Measurements from ENCODE around the gene ALKBH2.

The ALKBH2 gene

DNA sequence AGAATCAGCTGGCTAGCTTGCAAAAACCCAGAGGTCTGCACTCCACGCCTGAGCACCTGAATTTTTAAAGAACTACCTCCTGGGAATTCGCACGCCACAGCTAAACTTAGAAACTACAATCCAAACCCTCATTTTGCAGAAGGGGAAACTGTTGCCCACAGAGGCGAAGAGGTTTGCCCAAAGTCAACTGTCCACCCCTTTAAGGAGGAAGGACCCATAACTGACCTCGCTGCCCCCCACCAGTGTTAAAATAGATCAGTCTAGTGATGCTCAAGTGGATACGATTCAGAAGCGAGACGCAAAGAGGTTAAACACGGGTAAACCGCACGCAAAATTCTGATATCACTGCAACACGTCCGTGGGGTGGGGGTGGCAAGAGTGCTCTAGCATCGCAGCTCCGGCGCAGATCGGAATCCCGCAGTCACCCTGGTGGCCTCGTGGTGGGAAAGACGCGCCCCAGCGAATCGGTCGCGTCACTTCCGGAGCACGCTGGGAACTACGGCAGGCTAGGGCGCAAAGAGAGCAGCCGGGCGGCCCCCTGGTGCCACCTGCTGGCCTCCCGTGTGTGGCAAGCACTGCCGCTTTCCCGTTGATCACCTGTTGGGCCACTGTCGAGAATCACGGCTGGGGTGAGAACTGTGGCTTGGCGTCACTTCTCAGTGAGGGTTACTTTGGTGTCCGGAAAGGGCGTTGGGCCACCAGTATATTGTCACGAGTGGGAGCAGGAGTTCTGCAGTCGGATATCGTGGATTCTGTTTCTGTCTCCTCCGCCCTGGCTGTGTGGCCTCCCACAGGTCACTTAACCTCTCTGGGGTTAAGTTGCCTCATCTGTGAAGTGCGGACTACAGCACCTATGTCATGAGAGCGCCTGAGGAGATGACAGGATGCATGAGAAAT is at the start of gene ALKBH2:
Gene ALKBH2, minus strand, starts transcription at position 451 of the 897 bp plus-strand sequence. CDS start 686 bp downstream, outside the sequence.
- peak; percentile 95 for DNase-seq

GRCh38 chr12:109140560-109140959 is 47.3 kb upstream of the ALKBH2 start:
- no peak for DNase-seq

DNA sequence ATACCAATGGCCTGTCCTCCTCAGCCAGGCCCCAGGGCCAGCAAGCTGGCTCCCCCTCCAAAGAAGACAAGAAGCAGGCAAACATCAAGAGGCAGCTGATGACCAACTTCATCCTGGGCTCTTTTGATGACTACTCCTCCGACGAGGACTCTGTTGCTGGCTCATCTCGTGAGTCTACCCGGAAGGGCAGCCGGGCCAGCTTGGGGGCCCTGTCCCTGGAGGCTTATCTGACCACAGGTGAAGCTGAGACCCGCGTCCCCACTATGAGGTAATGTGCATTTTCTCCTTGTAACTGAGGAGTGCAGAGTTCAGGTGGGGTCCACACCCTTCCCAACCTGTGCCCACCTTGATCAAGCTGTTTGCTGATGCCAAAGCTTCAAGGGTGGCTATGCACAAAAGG is 46.5 kb upstream of the ALKBH2 start:
- DNase-seq = no peak

DNA sequence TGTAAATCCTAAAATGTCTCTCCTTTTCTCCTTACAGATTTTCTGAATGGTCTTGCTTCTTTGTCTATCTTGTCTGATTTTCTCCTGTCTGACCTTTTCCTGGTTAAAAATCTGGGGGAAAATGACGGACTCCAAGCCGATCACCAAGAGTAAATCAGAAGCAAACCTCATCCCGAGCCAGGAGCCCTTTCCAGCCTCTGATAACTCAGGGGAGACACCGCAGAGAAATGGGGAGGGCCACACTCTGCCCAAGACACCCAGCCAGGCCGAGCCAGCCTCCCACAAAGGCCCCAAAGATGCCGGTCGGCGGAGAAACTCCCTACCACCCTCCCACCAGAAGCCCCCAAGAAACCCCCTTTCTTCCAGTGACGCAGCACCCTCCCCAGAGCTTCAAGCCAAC is 46.1 kb upstream of the ALKBH2 start:
- no peak for DNase-seq

DNA sequence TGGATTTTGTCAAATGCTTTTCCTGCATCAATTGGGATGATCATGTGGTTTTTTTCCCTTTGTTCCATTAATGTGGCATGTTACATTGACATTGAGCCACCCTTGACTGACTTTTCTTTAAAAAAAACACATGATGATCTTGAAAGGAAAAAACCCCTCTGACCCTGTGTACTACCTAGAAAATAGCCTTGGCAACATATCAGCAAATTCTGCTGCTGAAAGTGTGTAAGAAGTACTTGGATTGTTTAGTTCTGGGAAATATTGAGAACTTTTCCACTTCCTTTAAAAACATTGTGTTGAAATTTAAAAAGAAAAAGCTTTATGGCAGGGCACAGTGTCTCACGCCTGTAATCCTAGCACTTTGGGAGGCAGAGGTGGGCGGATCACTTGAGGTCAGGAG is 43.8 kb upstream of the ALKBH2 start:
- no peak for DNase-seq

DNA sequence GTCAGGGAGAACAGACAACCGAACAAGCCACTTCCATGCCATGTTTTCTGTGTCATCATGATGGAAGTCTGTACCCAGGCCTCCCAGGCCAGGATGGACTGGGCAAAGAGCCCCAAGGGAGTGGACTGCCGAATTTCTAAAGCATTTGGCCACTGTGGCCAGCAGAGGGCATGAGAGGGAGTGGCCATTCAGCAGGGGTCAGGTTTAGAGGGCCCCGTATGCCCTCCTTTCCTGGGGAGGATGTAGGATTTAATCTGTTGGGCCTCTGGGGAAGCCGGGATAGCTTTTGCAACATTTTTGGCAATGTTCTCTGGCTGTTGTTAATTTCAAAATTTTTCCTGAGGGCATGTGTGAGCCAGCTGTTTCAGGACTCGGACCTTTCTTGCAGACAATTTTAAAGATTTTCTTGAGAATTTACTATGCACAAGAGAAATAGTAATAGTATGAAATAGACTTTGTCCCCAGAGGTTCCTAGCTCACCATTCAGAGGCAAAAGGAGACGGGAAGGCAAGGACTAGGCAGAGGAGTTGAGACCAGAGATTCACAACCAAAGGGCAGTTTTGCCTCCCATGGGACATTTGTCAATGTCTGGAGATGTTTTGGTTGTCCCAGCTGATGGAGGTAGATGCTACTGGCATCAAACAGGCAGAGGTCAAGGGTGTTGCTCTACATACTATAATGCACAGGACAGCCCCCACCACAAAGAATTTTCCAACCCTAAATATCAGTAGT is 41.1 kb upstream of the ALKBH2 start:
- DNase-seq = no peak

GRCh38 chr12:109131154-109132050 is 38.1 kb upstream of the ALKBH2 start:
- DNase-seq = no peak

- no peak for DNase-seq
Observed at GRCh38 chr12:109130297-109131153, 37.3 kb upstream of the ALKBH2 start.

DNA sequence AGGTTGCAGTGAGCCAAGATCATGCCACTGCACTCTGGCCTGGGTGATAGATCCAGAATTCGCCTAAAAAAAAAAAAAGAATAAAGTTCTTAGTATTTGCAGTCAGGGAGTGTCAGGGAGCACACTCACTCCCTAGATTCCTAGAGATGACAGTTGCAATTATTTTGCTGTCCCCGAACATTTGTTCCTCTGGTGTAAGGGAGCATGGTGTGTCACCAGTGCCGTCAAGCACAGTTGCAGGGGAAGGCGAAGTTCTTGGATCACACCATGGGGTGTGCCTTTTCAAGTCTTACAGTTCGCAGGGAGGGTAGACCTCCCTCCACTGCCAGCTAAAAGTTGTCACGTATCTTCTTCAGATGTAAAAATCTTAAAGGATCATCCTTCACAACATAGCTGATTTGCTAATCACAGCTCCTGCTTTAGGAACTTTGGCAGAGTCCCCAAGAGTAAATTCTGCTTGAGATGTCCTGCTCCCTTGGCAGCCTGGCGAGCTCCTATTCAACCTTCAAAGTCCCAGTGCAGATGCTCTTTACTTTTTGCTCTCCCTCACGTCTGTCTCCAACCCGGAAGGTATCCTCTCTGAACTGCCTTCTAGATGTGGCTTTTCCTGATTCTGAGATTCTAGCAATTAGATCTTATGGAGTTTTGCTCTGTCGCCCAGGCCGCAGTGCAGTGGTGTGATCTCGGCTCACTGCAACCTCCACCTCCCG is 34.4 kb upstream of the ALKBH2 start:
- DNase-seq = no peak

DNA sequence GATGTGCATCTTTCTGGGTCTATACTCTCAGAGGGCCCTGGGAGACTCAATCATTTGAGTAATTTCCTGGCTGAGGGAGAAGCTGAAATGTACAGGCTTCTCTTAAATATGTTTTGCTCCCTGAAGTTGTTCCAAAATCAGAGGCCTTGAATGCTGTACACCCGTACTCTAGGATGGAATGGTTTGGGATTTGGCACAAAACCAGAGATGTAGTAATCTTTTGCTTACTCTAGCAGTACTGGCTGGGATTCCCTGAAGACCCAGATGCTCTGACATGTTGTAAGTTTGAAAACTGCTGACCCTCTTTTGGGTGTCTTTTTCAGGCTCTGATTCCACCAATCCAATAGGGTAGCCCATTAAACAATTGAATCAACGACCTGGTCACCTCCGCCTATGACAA is 33.5 kb upstream of the ALKBH2 start:
- no peak for DNase-seq

DNA sequence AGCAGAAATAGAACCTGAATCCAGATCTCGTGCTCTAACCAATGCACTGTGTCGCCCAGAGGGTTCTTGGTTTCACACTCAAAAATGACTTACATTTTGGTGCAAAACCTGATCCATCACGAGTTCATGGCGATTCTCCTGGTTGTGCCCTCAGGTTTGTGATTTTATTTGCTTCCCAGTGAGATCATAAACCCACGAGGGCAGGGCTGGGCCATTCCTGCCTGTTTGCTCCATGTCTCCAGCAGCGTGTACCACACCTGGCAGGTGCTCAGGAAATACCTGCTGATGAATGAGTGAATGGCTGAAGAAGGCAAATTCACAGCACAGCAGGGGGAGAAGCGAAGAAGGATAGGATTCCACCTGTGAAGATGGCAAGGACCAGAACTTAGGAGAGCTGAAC is 32.5 kb upstream of the ALKBH2 start:
- DNase-seq = no peak

DNA sequence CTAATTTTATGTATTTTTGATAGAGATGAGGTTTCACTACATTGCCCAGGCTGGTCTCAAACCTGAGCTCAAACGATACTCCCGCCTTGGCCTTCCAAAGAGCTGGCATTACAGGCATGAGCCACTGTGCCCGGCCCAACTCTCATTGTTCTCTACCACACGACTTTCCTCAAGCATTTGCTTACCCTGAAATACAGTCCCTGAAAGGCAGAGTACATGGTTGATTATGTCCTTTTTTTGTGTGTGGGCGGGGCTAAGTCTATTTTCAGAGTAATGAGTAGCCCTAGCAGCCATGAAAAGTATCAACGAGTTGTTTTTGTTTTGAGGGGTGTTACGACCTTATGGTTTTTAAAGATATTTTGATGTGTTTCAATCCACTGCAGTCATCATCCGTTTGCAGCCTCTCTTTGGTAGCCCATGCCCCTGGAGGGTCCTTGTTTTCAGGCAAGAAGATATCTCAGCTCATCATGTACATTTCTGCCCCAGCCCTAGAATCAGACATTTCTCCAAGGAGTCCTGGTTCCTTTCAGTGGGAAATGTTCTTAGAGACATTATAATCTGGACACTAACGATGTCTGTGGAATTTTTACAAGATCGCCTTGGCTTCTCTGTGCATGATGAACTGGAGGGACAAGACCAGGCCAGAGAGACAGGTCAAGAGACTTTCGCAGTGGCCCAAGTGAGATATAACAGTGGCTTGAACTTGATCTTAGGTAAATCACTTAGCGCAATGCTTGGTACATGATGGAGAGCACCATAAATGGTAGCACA is 31.8 kb upstream of the ALKBH2 start:
- no peak for DNase-seq

- DNase-seq = no peak
Observed at GRCh38 chr12:109121346-109121880, 28.1 kb upstream of the ALKBH2 start.

GRCh38 chr12:109120557-109120956 is 27.3 kb upstream of the ALKBH2 start:
- no peak for DNase-seq

DNA sequence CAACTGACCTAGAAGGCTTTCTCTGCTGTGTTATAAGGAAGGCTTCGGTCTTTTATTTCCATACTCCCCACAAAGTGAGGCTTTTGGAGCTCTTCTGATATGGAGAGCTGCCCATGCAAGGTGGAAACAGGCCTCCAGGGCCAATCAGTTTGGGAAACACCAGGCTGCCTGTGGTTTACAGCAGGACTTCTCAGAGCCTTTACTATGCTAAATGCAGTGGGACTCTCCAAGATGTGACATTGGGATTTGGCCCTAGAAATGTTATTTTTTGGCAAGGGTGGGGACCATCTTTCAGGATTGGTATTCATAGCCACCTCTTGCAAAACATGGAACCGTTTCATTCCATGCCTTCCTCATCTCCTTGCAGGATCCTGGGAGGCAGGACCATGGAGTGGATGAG is 26.8 kb upstream of the ALKBH2 start:
- no peak for DNase-seq

- DNase-seq = no peak
Observed at GRCh38 chr12:109116611-109116949, 23.3 kb upstream of the ALKBH2 start.

DNA sequence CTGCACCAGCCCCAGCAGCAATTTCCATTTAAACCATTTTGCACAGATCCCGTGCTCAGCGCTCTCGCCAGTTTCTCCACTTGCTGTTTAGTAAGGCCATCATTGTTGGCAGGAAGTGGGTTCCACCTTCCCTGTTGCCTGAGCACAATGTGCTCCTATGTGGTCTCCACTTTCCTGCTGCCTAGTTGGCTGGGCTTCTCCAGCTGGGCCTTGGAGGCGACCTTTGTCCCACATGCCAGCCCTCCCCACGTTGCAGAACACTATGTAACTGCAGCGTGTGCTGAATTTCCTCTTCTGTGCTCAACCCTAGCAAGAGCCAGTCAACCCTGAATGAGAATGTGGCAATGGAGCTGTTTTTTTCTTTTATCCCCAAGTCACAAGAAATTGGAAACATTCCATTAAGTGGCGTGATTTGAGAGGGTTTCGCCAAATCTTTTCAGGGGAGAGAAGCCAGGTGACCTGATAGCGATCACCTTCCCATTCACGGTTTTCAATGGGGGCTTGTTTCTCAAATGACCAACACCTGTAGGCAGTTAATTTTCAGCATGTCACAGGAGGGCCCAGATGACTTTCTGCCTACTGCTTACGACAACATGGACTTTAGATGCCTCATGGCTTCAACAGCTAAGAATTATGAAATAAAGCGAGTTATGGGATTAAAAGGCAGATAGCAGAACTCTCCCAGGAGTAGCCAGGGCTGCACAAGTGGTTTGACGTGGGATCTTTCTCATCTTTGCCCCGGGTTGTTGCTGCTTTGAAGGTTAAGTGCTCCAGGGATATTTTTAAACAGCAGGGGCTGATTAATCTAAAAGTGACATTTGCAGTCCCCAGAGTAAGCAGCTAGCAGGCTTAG is 22.7 kb upstream of the ALKBH2 start, which contains the start of gene ACACB:
Gene ACACB, plus strand, starts transcription at position 830 of the 853 bp plus-strand sequence. CDS start 22,819 bp downstream, outside the sequence.
- no peak for DNase-seq

DNA sequence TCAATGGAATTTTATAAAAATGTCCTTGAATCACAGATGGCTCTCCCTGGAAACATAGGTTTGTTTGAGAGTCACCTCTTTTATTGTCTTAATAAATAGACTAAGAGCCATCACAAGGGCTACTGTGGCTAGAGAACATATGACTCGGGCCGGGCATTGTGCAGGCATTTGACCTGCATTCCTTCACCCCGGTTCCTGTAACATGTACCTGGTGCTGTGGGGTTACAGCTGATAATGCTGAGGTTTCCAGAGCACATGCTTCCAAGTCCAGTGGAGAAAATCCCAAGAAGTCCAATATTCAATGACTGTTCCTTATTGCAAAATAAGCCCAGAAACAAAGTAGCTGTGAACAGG is 22.1 kb upstream of the ALKBH2 start:
- DNase-seq = no peak

DNA sequence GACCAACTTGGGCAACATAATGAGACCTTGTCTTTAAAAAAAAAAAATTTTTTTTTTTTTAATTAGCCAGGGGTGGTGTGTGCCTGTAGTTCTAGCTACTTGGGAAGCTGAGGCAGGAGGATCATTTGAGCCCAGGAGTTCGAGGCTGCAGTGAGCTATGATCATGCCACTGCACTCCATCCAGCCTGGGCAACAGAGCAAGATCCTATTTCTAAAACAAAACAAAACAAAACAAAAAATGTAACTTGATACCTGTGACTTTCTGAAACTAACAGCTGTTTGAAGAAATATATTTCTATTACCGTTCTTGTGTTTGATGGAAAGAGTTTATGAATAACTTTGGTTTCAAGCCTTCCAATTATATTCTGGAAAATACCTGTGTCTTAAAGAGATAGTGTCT is 21.4 kb upstream of the ALKBH2 start:
- DNase-seq = no peak

Data from CD4-positive, alpha-beta T cell treated with Interleukin-1 beta for 1 hour (primary cell).